ENCODE measurements around the gene TMEM121. TPM values are rescaled to one million over a fixed set of nuclear protein-coding genes. Genes with fewer than 3 reads are reported as not detected.

The TMEM121 gene
- total and polyA plus RNA-seq, 12 donors: 0.93 to 2.6 (median 1.7) TPM

DNA sequence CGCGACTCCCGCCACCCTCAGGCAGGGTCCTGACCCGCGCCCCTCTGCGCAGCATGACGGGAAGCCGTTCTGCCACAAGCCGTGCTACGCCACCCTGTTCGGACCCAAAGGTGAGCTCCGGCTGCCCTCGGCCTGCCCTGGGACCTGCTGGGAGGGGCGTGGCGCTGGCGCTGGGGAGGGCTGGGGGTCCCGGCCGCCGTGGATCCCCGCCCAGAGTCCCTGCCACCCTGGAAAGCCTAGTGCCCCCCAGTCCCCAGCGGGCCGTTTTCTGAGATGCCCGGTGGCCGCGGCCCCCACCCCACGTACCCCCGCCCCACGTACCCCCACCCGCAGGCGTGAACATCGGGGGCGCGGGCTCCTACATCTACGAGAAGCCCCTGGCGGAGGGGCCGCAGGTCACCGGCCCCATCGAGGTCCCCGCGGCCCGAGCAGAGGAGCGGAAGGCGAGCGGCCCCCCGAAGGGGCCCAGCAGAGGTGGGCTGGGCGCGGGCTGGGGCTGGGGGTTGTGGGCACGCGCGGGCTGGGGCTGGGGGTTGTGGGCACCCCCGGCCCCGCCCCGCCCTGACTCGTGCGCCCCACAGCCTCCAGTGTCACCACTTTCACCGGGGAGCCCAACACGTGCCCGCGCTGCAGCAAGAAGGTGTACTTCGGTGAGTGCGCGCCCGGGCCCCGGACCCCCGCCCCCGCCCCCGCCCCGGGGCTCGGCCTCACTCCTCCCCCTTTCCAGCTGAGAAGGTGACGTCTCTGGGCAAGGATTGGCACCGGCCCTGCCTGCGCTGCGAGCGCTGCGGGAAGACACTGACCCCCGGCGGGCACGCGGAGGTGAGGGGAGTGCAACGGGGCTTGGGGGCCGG lies 47.8 kb upstream of the TMEM121 start:
- intact Hi-C loops (cut with DNase I): no loop called here
- DNase-seq: no peak
- 51 to 62% methylated on average over 68 to 81 of the region's 81 CpGs for WGBS, 2 donors

DNA sequence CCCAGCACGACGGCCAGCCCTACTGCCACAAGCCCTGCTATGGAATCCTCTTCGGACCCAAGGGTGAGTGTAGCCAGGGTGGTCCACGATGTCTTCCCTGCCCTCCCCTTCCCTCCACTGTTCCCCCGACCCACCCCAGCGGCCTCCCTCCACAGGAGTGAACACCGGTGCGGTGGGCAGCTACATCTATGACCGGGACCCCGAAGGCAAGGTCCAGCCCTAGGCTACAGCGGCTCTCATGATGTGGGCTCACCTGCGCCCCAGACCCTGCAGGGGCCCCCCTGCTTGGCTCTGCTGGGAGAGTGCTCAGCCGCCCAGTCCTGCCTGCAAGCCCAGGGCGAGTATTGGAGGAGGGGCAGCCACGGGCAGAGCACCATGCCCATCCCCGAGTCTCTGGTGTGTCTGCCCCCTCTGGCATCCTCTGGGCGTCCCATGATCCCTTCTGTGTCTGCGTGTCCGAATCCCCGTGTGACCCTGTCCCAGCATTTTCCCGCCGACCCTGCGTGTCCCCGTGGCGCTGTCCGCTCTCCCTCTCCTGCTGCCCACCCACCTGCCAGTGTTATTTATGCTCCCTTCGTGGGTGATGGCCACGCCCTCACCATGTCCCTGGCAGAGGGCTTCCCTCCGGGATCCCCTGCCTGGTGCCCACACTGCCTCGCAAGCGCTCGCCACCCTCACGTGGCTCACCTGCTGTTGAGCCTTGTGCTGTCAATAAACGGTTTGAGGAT lies 46.8 kb upstream of the TMEM121 start:
- peaks cover 0 to 48% (median 0%) of the 10 kb centered on the region in 7 donors for H3K27me3 ChIP-seq
- DNase-seq (peak in 1 of 2 donors; percentile 26), ATAC-seq (no peak)
- H3K27ac ChIP-seq: peak overlapping the region in 9 of 10 donors; percentile 89 to 100 (median 98)
- TF ChIP-seq, protein P1, sequence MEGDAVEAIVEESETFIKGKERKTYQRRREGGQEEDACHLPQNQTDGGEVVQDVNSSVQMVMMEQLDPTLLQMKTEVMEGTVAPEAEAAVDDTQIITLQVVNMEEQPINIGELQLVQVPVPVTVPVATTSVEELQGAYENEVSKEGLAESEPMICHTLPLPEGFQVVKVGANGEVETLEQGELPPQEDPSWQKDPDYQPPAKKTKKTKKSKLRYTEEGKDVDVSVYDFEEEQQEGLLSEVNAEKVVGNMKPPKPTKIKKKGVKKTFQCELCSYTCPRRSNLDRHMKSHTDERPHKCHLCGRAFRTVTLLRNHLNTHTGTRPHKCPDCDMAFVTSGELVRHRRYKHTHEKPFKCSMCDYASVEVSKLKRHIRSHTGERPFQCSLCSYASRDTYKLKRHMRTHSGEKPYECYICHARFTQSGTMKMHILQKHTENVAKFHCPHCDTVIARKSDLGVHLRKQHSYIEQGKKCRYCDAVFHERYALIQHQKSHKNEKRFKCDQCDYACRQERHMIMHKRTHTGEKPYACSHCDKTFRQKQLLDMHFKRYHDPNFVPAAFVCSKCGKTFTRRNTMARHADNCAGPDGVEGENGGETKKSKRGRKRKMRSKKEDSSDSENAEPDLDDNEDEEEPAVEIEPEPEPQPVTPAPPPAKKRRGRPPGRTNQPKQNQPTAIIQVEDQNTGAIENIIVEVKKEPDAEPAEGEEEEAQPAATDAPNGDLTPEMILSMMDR (IDR thresholded peaks at IDR 0.05): no peak
- 44 to 50% methylated on average over 32 to 34 of the region's 34 CpGs for WGBS, 2 donors
- H3K4me1 ChIP-seq: peaks cover 48 to 85% (median 82%) of the 10 kb centered on the region in 9 donors
- peaks cover 0 to 29% (median 5%) of the 10 kb centered on the region in 9 donors for H3K36me3 ChIP-seq
- no peaks in the 10 kb centered on the region for H3K9me3 ChIP-seq
- H3K4me3 ChIP-seq: no peak overlapping the region
- intact Hi-C loops (cut with DNase I): loop anchor here in 3 of 10 donors (5.0 to 10.0 kb wide), 4 partner anchors 65 to 285 kb away; partner anchors contain the start of genes TEX22 (in 2 of the 3) and MTA1 (in 1 of the 3)

More for the DNA sequence above, 47.8 kb upstream of the TMEM121 start:
- TF ChIP-seq, protein P1 (IDR thresholded peaks at IDR 0.05): no peak
- H3K36me3 ChIP-seq: peaks cover 0 to 29% (median 5%) of the 10 kb centered on the region in 9 donors
- peak overlapping the region; percentile 25 to 100 (median 97) for H3K27ac ChIP-seq
- H3K9me3 ChIP-seq: no peaks in the 10 kb centered on the region
- H3K4me3 ChIP-seq: peak overlapping the region in 3 of 10 donors; percentile 3 to 13 (median 10)
- H3K4me1 ChIP-seq: peaks cover 40 to 79% (median 76%) of the 10 kb centered on the region in 9 donors
- peaks cover 0 to 55% (median 0%) of the 10 kb centered on the region in 7 donors for H3K27me3 ChIP-seq
- no peak for ATAC-seq

DNA sequence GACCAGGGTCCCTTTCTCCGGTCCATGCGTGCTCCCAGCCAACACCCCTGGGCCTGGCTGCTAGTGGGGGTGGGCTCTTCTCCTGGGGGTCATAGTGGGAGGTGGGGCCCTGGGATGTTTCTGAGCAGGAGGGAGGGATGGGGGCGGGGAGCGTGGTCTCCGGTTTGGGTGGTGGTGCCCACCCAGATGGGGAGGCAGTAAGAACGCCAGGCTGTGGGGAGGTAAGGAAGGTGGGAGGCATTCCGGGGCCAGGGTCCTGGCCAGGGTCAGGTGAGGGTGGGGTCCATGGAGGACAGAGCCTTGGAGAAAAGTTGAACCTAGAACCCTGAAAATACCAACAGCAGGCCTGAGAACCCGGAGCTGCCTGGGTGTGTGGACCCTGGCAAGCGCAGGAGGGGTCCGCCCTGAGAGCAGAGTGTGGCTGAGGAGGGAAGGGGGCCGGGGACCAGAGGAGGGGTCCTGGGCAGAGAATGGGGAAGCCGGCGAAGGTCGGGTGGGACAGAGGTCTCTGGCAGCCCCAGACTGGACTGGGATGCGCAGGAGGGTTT lies 46.1 kb upstream of the TMEM121 start:
- DNase-seq: peak in 1 of 2 donors; percentile 24
- H3K27me3 ChIP-seq: peaks cover 0 to 41% (median 0%) of the 10 kb centered on the region in 7 donors
- H3K4me3 ChIP-seq: peak overlapping the region in 5 of 10 donors; percentile 31 to 51 (median 47)
- no peak for ATAC-seq
- H3K36me3 ChIP-seq: peaks cover 0 to 29% (median 5%) of the 10 kb centered on the region in 9 donors
- 59 to 61% methylated on average over 15 of the region's 15 CpGs for WGBS, 2 donors
- peak overlapping the region; percentile 89 to 100 (median 96) for H3K27ac ChIP-seq
- TF ChIP-seq, protein P1 (IDR thresholded peaks at IDR 0.05): no peak
- no peaks in the 10 kb centered on the region for H3K9me3 ChIP-seq
- intact Hi-C loops (cut with DNase I): loop anchor here in 3 of 10 donors (5.0 to 10.0 kb wide), 4 partner anchors 65 to 285 kb away; partner anchors contain the start of genes TEX22 (in 2 of the 3) and MTA1 (in 1 of the 3)
- H3K4me1 ChIP-seq: peaks cover 54 to 90% (median 87%) of the 10 kb centered on the region in 9 donors
